ENCODE results near the gene HUS1. TPM values are rescaled to one million over a fixed set of nuclear protein-coding genes. Genes with fewer than 3 reads are reported as not detected.
"Not testable (repeated sequence)": the region's sequence is repeated elsewhere in the genome, so short reads cannot be mapped to it uniquely, and the experiment has no call there.

Gene HUS1
- total RNA-seq, 2 experiments from 2014 or later: 49.2 to 50.4 TPM

DNA sequence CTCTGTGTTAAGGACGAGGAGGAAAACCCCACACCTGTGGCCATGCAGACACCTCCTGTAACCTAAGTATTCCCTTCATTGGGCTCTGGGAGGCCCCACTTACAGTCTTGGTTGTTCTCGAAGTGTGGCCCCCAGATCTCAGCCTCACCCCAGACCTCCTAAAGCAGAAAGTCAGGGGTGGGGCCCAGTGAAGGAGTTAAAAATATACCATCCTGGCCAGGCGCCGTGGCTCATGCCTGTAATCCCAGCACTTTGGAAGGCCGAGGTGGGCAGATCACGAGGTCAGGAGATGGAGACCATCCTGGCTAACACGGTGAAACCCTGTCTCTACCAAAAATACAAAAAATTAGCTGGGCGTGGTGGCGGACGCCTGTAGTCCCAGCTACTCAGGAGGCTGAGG, 36.8 kb downstream of the HUS1 start:
- H3K4me3 Mint-ChIP-seq, DNase-seq, H3K36me3 Mint-ChIP-seq, H3K27me3 Mint-ChIP-seq, H3K4me1 Mint-ChIP-seq, H3K27ac Mint-ChIP-seq, H3K9me3 Mint-ChIP-seq: not testable (repeated sequence)

- Mint-ChIP-seq H3K27ac (no peak overlapping the region), H3K4me3 (no peak overlapping the region), H3K9me3 (no peaks in the 10 kb centered on the region), H3K4me1 (peaks cover 4% of the 10 kb centered on the region), H3K27me3 (no peaks in the 10 kb centered on the region), H3K36me3 (no peaks in the 10 kb centered on the region)
- no peak for DNase-seq
Observed at GRCh38 chr7:47942132-47942531, 37.3 kb downstream of the HUS1 start.

DNA sequence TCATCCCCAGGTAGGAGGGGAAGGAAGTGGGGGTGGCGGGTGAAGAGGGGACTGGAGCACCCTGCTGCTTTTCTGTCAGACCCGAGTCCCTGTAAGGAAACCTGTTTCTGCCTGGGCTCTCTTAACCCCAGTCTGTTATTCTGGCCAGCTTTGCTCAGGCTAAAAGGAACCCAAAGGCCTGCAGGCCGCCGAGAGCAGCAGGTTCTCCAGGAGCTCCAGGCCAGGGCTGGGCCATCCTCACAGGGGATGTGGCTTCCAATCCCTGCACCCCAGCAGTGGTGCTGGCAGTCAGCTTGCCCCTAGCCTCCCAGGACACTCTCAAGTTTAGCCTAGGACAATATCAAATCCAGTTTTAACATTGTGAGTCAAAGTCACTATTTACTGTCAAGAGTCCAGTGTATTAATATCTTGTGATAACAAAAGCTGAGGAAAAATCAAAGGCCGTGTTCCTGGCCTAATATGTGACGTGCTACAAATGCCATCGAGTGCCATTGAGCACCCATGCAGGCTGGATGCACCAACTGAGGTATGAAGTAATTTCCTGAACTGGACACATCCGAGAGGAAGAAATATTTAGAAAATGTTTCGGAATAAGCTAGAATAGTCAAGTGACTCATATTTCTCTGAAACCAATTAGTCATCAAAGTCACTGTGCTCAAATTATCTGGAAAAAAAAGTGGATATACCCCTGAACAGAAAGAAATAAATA, 38.1 kb downstream of the HUS1 start:
- DNase-seq: no peak
- no peak overlapping the region for H3K27ac Mint-ChIP-seq
- no peaks in the 10 kb centered on the region for H3K36me3 Mint-ChIP-seq
- no peaks in the 10 kb centered on the region for H3K27me3 Mint-ChIP-seq
- H3K4me1 Mint-ChIP-seq: peaks cover 4% of the 10 kb centered on the region
- no peaks in the 10 kb centered on the region for H3K9me3 Mint-ChIP-seq
- no peak overlapping the region for H3K4me3 Mint-ChIP-seq

DNA sequence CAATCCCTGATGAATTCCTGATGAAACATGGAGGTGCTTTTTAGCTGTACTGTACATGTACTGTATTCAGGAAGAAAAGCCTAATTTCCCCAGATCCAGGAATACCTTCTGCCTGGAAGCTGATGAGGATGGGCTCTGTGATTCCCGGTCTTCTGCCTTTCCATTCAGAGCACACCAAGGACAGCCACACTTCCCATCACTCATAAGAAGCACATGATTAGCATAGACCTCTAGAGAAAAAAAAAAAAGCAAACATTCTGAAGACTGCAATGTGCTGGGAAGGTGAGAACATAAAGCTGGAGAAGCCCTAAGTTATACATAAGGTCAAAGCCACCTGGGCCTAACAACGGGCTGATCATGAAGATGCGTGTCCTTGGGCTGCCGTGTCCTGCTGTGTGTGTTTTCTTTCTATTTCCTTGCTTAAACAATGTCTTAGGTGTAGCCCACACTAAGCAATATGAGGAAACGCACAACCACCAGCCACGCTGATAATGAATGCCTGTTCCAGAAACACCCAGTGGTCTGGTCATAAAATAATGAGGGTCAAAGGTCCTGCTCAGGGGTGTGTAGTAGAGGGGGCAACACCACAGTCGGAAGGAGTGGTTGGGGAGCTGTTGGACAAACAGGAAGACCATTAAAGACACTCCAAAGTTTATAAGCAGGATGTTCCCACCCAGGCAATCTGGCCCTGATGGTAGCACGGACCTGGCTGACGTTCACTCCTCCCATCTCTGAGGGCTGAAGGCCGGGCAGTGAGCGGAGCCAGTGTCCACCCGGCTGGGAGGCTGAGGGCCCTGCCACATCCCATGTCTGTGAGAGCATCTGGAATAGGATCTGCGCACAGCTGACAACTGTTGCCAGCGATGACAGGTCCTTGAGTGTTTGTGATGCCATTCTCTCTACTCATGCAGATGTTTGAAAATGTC, 39.1 kb downstream of the HUS1 start:
- H3K27ac Mint-ChIP-seq: no peak overlapping the region
- peaks cover 4% of the 10 kb centered on the region for H3K4me1 Mint-ChIP-seq
- no peaks in the 10 kb centered on the region for H3K27me3 Mint-ChIP-seq
- DNase-seq: no peak
- H3K4me3 Mint-ChIP-seq: no peak overlapping the region
- no peaks in the 10 kb centered on the region for H3K9me3 Mint-ChIP-seq
- no peaks in the 10 kb centered on the region for H3K36me3 Mint-ChIP-seq

DNA sequence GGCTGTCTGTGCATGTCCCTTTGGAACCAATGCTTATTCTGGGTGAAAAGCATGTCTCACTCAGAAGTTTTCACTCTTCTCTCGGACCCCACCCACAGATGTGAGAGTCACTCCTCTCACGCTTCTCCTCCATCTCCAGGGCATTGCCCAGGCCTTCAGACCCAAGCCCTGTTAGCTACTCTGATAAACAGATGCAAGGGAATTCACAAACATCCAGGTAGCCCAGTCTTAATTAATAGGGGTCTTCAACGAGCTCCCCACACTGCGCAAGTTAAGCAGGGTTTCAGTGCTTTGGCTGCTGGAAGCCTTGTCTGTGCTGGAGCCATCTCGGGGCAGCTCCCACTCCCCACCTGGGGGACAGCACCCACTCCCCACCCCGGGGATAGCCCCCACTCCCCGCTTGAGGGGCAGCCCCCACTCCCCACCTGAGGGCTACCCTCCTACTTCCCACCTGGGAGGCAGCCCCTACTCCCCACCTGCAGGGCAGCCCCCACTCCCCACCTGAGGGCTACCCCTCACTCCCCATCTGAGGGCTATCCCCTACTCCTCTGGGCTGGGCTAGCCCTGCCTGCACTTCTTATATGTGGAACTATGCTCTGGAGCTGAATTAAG, 39.9 kb downstream of the HUS1 start:
- Mint-ChIP-seq H3K27ac (no peak overlapping the region), H3K36me3 (no peaks in the 10 kb centered on the region), H3K4me3 (no peak overlapping the region), H3K9me3 (no peaks in the 10 kb centered on the region), H3K4me1 (peaks cover 4% of the 10 kb centered on the region), H3K27me3 (no peaks in the 10 kb centered on the region)
- no peak for DNase-seq

DNA sequence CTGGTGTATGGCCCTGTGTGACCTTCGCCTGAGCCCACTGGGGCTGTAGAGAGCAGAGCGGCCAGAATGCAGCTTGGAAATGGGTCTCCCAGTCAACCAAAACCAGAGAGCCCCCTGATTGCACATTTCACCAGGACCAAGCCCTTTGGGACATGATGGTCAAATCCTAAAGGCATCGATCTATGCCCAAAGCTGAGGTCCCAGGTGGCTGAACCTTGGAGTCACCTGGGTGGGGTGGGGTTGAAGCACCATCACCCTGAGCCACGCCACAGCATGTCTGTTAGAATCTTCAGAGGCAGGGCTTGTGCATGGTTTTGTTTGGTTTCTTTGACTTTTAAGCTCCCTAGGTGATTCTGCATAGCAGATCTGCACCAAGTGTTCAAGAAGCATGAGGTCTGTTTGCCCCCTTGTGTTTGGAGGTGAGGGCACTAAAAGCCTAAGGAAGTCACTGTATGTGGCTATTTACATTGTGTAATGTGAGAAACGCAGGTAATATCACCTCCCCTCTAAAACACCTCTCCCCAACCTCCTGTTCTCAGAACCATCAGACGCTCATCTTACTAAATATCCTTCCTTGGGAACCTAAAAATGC, 40.7 kb downstream of the HUS1 start:
- H3K9me3 Mint-ChIP-seq: no peaks in the 10 kb centered on the region
- no peak overlapping the region for H3K4me3 Mint-ChIP-seq
- H3K27me3 Mint-ChIP-seq: no peaks in the 10 kb centered on the region
- peaks cover 4% of the 10 kb centered on the region for H3K4me1 Mint-ChIP-seq
- no peaks in the 10 kb centered on the region for H3K36me3 Mint-ChIP-seq
- DNase-seq: no peak
- H3K27ac Mint-ChIP-seq: no peak overlapping the region

DNA sequence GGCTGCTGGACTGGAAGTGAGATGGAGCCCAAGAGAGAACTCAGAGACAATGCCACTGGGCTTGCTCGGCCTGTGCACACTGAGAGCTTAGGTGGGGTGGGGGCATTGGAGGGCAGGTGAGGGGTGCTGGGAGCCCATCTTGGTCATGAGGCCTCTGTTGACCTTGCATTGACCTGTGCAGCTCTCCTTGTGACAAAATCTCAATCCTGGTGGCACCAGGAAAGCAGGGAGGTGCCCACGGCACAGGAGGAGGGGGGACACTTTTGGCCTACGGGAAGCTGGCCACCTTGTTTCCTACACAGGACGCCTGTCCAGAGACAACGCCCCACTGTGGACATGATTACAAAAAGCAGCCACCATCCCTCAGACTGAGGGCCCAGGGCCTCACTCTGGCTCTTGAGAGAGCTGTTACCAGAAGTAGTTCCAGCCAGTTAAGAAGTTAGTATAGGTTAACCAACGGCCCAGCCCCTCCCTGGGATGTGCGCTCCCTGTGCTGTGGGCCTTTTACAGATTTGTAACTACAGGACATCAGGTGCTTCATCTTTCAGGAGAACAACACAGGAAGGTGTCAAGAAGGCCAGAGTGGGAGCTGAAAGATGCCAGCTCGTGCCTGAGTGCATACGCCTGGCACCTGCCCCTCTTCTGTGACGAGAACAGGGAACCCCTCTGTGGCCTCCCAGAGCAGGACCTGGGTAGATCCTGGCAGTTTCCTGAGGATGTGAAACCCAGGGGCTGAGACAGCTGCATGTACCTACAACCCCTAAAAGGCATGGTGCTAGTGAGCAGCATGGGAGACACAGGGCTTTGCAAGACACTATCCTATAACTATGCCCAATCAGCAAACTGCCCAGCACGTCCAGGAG, 41.5 kb downstream of the HUS1 start:
- H3K27ac Mint-ChIP-seq: peak overlapping the region; percentile 2
- H3K36me3 Mint-ChIP-seq: no peaks in the 10 kb centered on the region
- H3K4me3 Mint-ChIP-seq: no peak overlapping the region
- no peak for DNase-seq
- no peaks in the 10 kb centered on the region for H3K9me3 Mint-ChIP-seq
- H3K4me1 Mint-ChIP-seq: peaks cover 4% of the 10 kb centered on the region
- no peaks in the 10 kb centered on the region for H3K27me3 Mint-ChIP-seq

DNA sequence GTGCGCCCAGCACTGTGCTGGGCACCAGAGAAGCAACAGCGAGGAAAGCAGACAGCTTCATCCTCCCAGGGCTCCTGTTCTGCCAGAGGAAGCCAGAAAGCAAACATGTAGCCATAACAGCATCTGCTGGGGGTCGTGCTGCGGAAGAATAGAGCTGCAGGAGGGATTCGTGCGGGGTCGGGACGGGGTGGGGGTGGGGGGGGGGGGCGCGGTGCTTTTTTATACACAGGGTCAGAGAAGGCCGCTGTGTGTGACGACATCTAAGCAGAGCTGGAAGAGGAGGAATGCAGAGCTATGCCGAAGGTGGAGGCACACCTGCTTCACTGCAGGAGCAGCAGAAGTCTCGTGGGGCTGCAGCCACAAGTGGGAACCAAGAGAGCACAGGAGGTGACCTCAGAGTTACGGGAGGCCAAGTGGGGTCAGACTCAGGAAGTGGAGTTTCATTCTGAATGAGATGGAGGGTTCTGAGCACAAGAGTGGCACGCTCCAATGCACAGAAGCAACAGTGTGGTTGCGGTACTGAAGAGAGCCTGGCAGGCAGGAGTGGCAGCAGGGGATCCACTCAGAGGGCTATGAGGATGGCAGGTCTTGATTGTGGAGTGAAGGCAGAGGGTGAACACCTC, 42.2 kb downstream of the HUS1 start:
- DNase-seq: no peak
- no peak overlapping the region for H3K4me3 Mint-ChIP-seq
- H3K36me3 Mint-ChIP-seq: no peaks in the 10 kb centered on the region

GRCh38 chr7:47936323-47936722, 43.1 kb downstream of the HUS1 start:
- Mint-ChIP-seq H3K36me3 (no peaks in the 10 kb centered on the region), H3K9me3 (no peaks in the 10 kb centered on the region), H3K27ac (no peak overlapping the region), H3K4me3 (no peak overlapping the region), H3K27me3 (no peaks in the 10 kb centered on the region), H3K4me1 (peaks cover 4% of the 10 kb centered on the region)
- no peak for DNase-seq

More for the DNA sequence above, 42.2 kb downstream of the HUS1 start:
- H3K27me3 Mint-ChIP-seq: no peaks in the 10 kb centered on the region
- H3K9me3 Mint-ChIP-seq: no peaks in the 10 kb centered on the region
- peaks cover 4% of the 10 kb centered on the region for H3K4me1 Mint-ChIP-seq
- peak overlapping the region; percentile 2 for H3K27ac Mint-ChIP-seq

DNA sequence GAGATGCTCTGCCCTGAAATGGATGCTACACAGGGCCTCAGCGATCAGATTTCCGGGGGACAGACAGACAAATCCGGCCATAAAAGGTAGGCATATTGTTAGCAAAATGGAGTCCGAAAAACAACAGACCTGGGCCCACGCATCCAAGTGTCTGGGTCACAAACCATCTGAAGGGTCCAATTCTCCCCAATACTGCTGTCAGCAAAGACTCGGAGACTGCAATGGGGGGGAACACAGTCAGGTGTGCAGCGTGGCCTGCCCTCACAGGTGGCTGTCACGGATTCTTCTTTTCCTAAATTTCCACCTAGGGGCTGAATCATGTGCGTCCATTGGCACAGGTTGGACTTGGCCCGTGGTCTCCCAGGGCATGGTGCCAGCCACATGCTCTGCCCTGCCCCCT, 44.1 kb downstream of the HUS1 start:
- H3K4me3 Mint-ChIP-seq: no peak overlapping the region
- peaks cover 4% of the 10 kb centered on the region for H3K4me1 Mint-ChIP-seq
- DNase-seq: no peak
- H3K27me3 Mint-ChIP-seq: no peaks in the 10 kb centered on the region
- H3K36me3 Mint-ChIP-seq: no peaks in the 10 kb centered on the region
- no peak overlapping the region for H3K27ac Mint-ChIP-seq
- H3K9me3 Mint-ChIP-seq: no peaks in the 10 kb centered on the region

- Mint-ChIP-seq H3K4me1 (peaks cover 4% of the 10 kb centered on the region), H3K27ac (no peak overlapping the region), H3K27me3 (no peaks in the 10 kb centered on the region), H3K9me3 (no peaks in the 10 kb centered on the region), H3K4me3 (no peak overlapping the region), H3K36me3 (no peaks in the 10 kb centered on the region)
- no peak for DNase-seq
Observed at GRCh38 chr7:47934831-47935230, 44.6 kb downstream of the HUS1 start.

GRCh38 chr7:47933215-47933614, 46.2 kb downstream of the HUS1 start:
- no peaks in the 10 kb centered on the region for H3K9me3 Mint-ChIP-seq
- peaks cover 4% of the 10 kb centered on the region for H3K4me1 Mint-ChIP-seq
- H3K36me3 Mint-ChIP-seq: no peaks in the 10 kb centered on the region
- H3K27ac Mint-ChIP-seq: no peak overlapping the region
- H3K27me3 Mint-ChIP-seq: no peaks in the 10 kb centered on the region
- no peak overlapping the region for H3K4me3 Mint-ChIP-seq
- no peak for DNase-seq

DNA sequence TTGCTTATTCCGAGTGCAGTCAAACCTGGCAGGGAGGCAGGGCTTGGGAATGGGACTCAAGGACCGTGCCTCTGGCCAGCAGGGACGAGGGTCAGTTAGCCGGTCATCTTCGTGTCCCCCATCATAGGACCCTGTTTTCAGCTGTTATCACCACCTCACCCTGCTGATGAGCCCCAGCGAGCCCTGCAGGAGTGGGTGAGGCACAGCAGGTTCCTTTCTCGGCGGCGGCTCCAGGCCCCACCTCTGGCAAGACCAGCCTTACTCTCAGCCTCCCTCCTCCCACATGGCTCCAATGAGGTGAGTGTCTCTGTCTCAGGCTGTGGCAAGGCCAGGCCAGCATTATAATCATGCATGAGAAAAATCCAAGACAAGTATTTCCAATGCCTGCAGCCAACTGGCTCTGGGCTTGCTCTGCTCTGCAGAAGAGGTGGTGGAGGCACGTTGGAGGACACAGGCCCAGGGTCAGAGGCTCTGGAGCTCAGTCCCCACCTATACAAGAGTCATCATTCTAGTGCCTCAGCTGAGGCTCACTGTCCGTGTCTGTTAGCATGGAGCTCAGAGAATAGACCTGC, 46.9 kb downstream of the HUS1 start:
- Mint-ChIP-seq H3K9me3 (no peaks in the 10 kb centered on the region), H3K4me1 (peaks cover 4% of the 10 kb centered on the region), H3K27ac (no peak overlapping the region), H3K36me3 (no peaks in the 10 kb centered on the region), H3K27me3 (no peaks in the 10 kb centered on the region), H3K4me3 (no peak overlapping the region)
- no peak for DNase-seq

- Mint-ChIP-seq H3K4me3 (no peak overlapping the region), H3K27ac (no peak overlapping the region), H3K36me3 (no peaks in the 10 kb centered on the region), H3K9me3 (no peaks in the 10 kb centered on the region), H3K27me3 (no peaks in the 10 kb centered on the region), H3K4me1 (no peaks in the 10 kb centered on the region)
- DNase-seq: no peak
Observed at GRCh38 chr7:47932016-47932415, 47.4 kb downstream of the HUS1 start.

All from activated naive CD8-positive, alpha-beta T cell treated with anti-CD3 and anti-CD28 coated beads for 36 hours (primary cell).